ENCODE results near the gene BRAF.

- no peak for TF ChIP-seq EZH2 (IDR thresholded peaks at IDR 0.05; ENCODE audit: borderline replicate concordance, low read length)
- no peak for TF ChIP-seq CTCF (IDR thresholded peaks at IDR 0.05; ENCODE audit: low read length)
These were observed 226.3 kb downstream of the BRAF start for GRCh38 chr7:140698477-140698876.

All from OCI-LY1 (cell line).